H1 (cell line): ENCODE data around the gene CRYBG1.

ENCODE experiments used
- BRCA1 ChIP-seq: IDR thresholded peaks from 2 replicates; pipeline ENCODE4 v1.6.1; 2012; ENCODE audit warnings: low read depth, low read length, improper control_type of control experiment
- MAFK ChIP-seq: IDR thresholded peaks from 2 replicates; pipeline ENCODE4 v1.6.1; 2012; ENCODE audit warnings: low read depth, mild to moderate bottlenecking, improper control_type of control experiment, low read length
- NRF1 ChIP-seq: IDR thresholded peaks from 2 replicates; pipeline ENCODE4 v1.6.1; 2011; ENCODE audit warnings: mild to moderate bottlenecking, low read depth, low read length, improper control_type of control experiment
- POLR2A ChIP-seq, 2 experiments: IDR thresholded peaks; 1 replicate in 1 of 2; 2 replicates in 1 of 2; pipeline ENCODE4 v1.6.1; 2011; ENCODE audit warnings: low read depth in 2 of 2, low read length in 2 of 2, mild to moderate bottlenecking in 2 of 2; ENCODE audit errors: control extremely low read depth in 1 of 2
- RAD21 ChIP-seq, 2 experiments: IDR thresholded peaks in 1 of 2; conservative IDR thresholded peaks in 1 of 2; 2 replicates each; pipeline ENCODE4 v1.6.1; 2011; ENCODE audit warnings: low read depth in 2 of 2, low read length in 2 of 2, improper control_type of control experiment in 1 of 2, inconsistent platforms in 1 of 2, mild to moderate bottlenecking in 1 of 2, moderate library complexity in 1 of 2
- RFX5 ChIP-seq: IDR thresholded peaks from 2 replicates; pipeline ENCODE4 v1.6.1; 2011; ENCODE audit warnings: low read depth, low read length, improper control_type of control experiment, borderline replicate concordance
- SIN3A ChIP-seq, 2 experiments: IDR thresholded peaks in 1 of 2; conservative IDR thresholded peaks in 1 of 2; 2 replicates each; pipeline ENCODE4 v1.6.1; 2011 to 2012; ENCODE audit warnings: low read length in 2 of 2, improper control_type of control experiment in 1 of 2, low read depth in 1 of 2, mild to moderate bottlenecking in 1 of 2
- SIX5 ChIP-seq: IDR thresholded peaks from 2 replicates; pipeline ENCODE4 v1.6.1; 2011; ENCODE audit warnings: mild to moderate bottlenecking, low read depth, low read length
- SP4 ChIP-seq: IDR thresholded peaks from 2 replicates; pipeline ENCODE4 v1.6.1; 2012; ENCODE audit warnings: low read length, inconsistent platforms
- SRF ChIP-seq: IDR thresholded peaks from 2 replicates; pipeline ENCODE4 v1.6.1; 2011; ENCODE audit warnings: mild to moderate bottlenecking, low read depth, low read length, moderate library complexity
- TAF1 ChIP-seq: IDR thresholded peaks from 2 replicates; pipeline ENCODE4 v1.6.1; 2011; ENCODE audit warnings: mild to moderate bottlenecking, low read depth, low read length
- TEAD4 ChIP-seq: IDR thresholded peaks from 2 replicates; pipeline ENCODE4 v1.6.1; 2012; ENCODE audit warnings: low read depth, low read length, inconsistent platforms, mixed read lengths
- TF ChIP-seq, protein P1 (sequence below), 3 experiments: IDR thresholded peaks; 1 replicate in 2 of 3; 2 replicates in 1 of 3; pipeline versions ENCODE4 v1.5.1 to v1.6.1; 2011; ENCODE audit warnings: low read length in 3 of 3, mild to moderate bottlenecking in 3 of 3, inconsistent platforms in 2 of 3, low read depth in 1 of 3, moderate library complexity in 1 of 3; ENCODE audit not compliant: insufficient read depth in 1 of 3; ENCODE audit errors: control extremely low read depth in 1 of 3
- TF ChIP-seq, protein P2 (sequence below): IDR thresholded peaks from 2 replicates; pipeline ENCODE4 v1.6.1; 2011; ENCODE audit warnings: low read length, improper control_type of control experiment

DNA sequence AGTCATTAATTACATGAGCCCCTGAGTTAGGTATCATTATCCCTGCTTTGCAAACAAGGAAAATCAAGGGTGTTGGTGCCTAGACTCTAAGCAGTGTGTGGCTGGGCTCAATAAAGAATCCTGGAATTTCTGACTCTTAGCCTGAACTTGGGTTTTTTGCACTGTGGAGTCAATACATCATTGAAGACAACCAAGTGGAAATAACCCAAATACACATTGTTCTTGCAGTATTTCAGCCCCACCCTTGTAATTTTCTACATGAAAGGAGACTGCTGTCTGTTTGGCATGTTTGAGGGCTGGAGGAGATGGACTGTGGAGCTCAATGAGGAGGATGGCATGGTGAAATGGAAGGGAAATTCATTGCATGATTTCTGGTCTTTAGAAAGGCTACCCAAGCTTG, 110.3 kb downstream of the CRYBG1 start:
- no peak for TF ChIP-seq NRF1
- no peak for TF ChIP-seq SIN3A (conservative IDR thresholded peaks at IDR 0.05 in 1 of 2, IDR thresholded peaks at IDR 0.05 in 1 of 2; ENCODE audit: low read depth in 1 of 2, low read length in 2 of 2)
- TF ChIP-seq, protein P1, sequence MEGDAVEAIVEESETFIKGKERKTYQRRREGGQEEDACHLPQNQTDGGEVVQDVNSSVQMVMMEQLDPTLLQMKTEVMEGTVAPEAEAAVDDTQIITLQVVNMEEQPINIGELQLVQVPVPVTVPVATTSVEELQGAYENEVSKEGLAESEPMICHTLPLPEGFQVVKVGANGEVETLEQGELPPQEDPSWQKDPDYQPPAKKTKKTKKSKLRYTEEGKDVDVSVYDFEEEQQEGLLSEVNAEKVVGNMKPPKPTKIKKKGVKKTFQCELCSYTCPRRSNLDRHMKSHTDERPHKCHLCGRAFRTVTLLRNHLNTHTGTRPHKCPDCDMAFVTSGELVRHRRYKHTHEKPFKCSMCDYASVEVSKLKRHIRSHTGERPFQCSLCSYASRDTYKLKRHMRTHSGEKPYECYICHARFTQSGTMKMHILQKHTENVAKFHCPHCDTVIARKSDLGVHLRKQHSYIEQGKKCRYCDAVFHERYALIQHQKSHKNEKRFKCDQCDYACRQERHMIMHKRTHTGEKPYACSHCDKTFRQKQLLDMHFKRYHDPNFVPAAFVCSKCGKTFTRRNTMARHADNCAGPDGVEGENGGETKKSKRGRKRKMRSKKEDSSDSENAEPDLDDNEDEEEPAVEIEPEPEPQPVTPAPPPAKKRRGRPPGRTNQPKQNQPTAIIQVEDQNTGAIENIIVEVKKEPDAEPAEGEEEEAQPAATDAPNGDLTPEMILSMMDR (IDR thresholded peaks at IDR 0.05; ENCODE audit: control extremely low read depth in 1 of 3, insufficient read depth in 1 of 3, low read depth in 1 of 3, low read length in 3 of 3): no peak
- TF ChIP-seq TEAD4: no peak
- no peak for TF ChIP-seq RAD21 (IDR thresholded peaks at IDR 0.05 in 1 of 2, conservative IDR thresholded peaks at IDR 0.05 in 1 of 2; ENCODE audit: low read depth in 2 of 2, low read length in 2 of 2)
- TF ChIP-seq POLR2A (IDR thresholded peaks at IDR 0.05; ENCODE audit: control extremely low read depth in 1 of 2, low read depth in 2 of 2, low read length in 2 of 2): no peak
- TF ChIP-seq SIX5: no peak
- TF ChIP-seq SP4: no peak
- TF ChIP-seq, protein P2, sequence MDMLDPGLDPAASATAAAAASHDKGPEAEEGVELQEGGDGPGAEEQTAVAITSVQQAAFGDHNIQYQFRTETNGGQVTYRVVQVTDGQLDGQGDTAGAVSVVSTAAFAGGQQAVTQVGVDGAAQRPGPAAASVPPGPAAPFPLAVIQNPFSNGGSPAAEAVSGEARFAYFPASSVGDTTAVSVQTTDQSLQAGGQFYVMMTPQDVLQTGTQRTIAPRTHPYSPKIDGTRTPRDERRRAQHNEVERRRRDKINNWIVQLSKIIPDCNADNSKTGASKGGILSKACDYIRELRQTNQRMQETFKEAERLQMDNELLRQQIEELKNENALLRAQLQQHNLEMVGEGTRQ: no peak
- no peak for TF ChIP-seq BRCA1
- TF ChIP-seq SRF: no peak
- TF ChIP-seq TAF1: no peak
- TF ChIP-seq RFX5: no peak
- TF ChIP-seq MAFK: no peak
